HL-60 (cell line): ENCODE data around the gene TRIM25.

ENCODE experiments used
- DNase-seq, 2 experiments: peaks; one replicate each; pipeline ENCODE4 v3.0.0-alpha.2; 2010 to 2020; ENCODE audit warnings: low read depth in 1 of 2, low spot score in 1 of 2
- H3K27ac ChIP-seq: fragments of 250-450 bp; sonication (Bioruptor Pico); replicated peaks from 2 replicates; pipeline ENCODE4 v1.5.1; 2020; ENCODE audit warnings: mild to moderate bottlenecking, moderate library complexity
- H3K27me3 ChIP-seq: fragments of 250-450 bp; sonication (Bioruptor Pico); 2 replicates; pipeline ENCODE4 v1.5.1; 2021; ENCODE audit warnings: mild to moderate bottlenecking, moderate library complexity; ENCODE audit not compliant: insufficient read depth, poor library complexity, severe bottlenecking
- H3K4me3 ChIP-seq: replicated peaks from 2 replicates; pipeline ENCODE4 v1.5.1; 2011; ENCODE audit warnings: mild to moderate bottlenecking, control low read depth, low read length; ENCODE audit not compliant: insufficient read depth
- GABPA ChIP-seq: IDR thresholded peaks from 2 replicates; pipeline ENCODE4 v1.6.1; 2012; ENCODE audit warnings: low read depth
- POLR2AphosphoS5 ChIP-seq: IDR thresholded peaks from 2 replicates; pipeline ENCODE4 v1.6.1; 2012; ENCODE audit warnings: low read depth
- SPI1 ChIP-seq: IDR thresholded peaks from 2 replicates; pipeline ENCODE4 v1.6.1; 2012; ENCODE audit warnings: low read depth, mild to moderate bottlenecking, borderline replicate concordance
- TF ChIP-seq, protein P1 (sequence below): IDR thresholded peaks from 2 replicates; pipeline ENCODE4 v1.6.1; 2012; ENCODE audit warnings: low read depth; ENCODE audit not compliant: insufficient replicate concordance
- TF ChIP-seq, protein P2 (sequence below): IDR thresholded peaks from one replicate; pipeline ENCODE4 v1.5.1; 2011; ENCODE audit warnings: low read length, control low read depth, inconsistent platforms; ENCODE audit not compliant: insufficient read depth

The TRIM25 gene

DNA sequence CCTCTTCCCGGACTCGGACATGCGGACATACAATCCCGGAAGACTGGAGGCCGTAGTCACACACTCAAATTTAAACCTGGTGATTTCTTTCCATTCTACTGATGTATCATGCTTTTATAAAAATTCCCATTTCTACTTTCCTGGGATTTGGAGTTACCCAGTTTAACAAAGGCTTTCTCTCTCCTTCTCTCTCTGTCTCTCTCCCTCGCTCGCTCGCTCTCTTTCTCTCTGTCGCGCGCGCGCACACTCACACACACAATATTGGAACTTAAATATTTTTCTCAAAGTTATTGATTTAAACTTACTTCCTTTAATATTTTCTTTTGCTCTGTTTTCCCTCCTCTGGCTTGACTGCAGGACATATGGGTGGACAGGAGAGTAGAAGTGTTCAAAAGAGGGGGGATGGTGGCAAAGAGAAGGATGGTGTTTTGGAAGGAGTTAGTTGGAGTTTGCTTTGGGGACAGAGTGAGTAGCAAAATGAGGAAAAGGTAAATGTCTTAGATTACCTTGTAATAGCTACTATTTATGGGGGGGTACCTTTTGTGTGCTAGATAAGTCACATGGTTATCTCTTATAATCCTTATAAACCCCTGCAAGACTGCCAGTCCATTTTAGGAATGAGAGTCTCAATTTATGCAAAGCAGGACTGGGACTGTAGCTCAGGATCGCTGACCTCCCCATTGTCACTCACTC lies 878 bp upstream of the TRIM25 start:
- no peak for DNase-seq
- Histone ChIP-seq H3K27me3 (no peaks in the 10 kb centered on the region), H3K27ac (peak overlapping the region; percentile 99), H3K4me3 (peak overlapping the region; percentile 91)
- TF ChIP-seq GABPA (0 out of 2 replicates have a peak, but pooled peaks have one; percentile 38), POLR2AphosphoS5 (no peak)
- TF ChIP-seq, protein P1, sequence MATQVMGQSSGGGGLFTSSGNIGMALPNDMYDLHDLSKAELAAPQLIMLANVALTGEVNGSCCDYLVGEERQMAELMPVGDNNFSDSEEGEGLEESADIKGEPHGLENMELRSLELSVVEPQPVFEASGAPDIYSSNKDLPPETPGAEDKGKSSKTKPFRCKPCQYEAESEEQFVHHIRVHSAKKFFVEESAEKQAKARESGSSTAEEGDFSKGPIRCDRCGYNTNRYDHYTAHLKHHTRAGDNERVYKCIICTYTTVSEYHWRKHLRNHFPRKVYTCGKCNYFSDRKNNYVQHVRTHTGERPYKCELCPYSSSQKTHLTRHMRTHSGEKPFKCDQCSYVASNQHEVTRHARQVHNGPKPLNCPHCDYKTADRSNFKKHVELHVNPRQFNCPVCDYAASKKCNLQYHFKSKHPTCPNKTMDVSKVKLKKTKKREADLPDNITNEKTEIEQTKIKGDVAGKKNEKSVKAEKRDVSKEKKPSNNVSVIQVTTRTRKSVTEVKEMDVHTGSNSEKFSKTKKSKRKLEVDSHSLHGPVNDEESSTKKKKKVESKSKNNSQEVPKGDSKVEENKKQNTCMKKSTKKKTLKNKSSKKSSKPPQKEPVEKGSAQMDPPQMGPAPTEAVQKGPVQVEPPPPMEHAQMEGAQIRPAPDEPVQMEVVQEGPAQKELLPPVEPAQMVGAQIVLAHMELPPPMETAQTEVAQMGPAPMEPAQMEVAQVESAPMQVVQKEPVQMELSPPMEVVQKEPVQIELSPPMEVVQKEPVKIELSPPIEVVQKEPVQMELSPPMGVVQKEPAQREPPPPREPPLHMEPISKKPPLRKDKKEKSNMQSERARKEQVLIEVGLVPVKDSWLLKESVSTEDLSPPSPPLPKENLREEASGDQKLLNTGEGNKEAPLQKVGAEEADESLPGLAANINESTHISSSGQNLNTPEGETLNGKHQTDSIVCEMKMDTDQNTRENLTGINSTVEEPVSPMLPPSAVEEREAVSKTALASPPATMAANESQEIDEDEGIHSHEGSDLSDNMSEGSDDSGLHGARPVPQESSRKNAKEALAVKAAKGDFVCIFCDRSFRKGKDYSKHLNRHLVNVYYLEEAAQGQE = no peak

DNA sequence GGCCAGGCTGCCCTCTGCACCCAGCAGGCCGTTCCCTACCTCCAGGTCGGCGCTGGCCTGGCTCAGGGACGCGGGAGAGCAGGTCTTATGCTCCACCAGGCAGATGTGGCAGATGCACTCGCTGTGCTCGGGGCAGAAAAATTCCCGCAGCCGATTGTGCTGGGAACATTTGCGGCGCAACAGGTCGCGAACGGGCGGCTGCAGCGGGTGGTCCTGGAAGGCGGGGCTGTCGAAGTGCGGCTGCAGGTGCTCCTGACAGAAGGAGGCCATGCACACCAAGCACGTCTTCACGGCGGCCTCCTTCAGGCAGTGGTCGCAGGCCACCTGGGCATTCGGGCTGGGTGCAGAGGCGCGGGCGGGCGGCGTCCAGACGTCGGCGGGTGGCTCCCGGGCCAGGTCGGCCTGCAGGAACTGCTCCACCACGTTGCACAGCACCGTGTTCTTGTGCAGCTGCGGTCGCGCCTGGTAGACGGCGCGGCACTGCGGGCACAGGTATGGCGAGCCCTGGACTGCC lies 439 bp downstream of the TRIM25 start:
- Histone ChIP-seq H3K4me3 (peak overlapping the region; percentile 91), H3K27ac (peak overlapping the region; percentile 99), H3K27me3 (no peaks in the 10 kb centered on the region)
- TF ChIP-seq SPI1 (no peak), GABPA (no peak), POLR2AphosphoS5 (no peak)
- TF ChIP-seq, protein P1 = no peak
- TF ChIP-seq, protein P2, sequence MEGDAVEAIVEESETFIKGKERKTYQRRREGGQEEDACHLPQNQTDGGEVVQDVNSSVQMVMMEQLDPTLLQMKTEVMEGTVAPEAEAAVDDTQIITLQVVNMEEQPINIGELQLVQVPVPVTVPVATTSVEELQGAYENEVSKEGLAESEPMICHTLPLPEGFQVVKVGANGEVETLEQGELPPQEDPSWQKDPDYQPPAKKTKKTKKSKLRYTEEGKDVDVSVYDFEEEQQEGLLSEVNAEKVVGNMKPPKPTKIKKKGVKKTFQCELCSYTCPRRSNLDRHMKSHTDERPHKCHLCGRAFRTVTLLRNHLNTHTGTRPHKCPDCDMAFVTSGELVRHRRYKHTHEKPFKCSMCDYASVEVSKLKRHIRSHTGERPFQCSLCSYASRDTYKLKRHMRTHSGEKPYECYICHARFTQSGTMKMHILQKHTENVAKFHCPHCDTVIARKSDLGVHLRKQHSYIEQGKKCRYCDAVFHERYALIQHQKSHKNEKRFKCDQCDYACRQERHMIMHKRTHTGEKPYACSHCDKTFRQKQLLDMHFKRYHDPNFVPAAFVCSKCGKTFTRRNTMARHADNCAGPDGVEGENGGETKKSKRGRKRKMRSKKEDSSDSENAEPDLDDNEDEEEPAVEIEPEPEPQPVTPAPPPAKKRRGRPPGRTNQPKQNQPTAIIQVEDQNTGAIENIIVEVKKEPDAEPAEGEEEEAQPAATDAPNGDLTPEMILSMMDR = no peak
- no peak for DNase-seq

GRCh38 chr17:56913000-56913311 lies 893 bp downstream of the TRIM25 start:
- TF ChIP-seq, protein P1 = no peak
- TF ChIP-seq POLR2AphosphoS5 (no peak), GABPA (no peak), SPI1 (no peak)
- TF ChIP-seq, protein P2 = no peak
- Histone ChIP-seq H3K27me3 (no peaks in the 10 kb centered on the region), H3K4me3 (peak overlapping the region; percentile 91), H3K27ac (peak overlapping the region; percentile 99)
- no peak for DNase-seq
